A673 (cell line): Measurements from ENCODE around the gene RABL2B. TPM values are rescaled to one million over a fixed set of nuclear protein-coding genes. Genes with fewer than 3 reads are reported as not detected.

Experiments
- BruUV-seq: library from RNA; stranded (reverse); fragments of 400-500 nt; replicated peaks from 2 replicates; lab custom pipeline; 2021; lab: Mats Ljungman, UMichigan
- CTCF ChIA-PET: fragments of 300-600 bp; sonication (Branson Sonifier 250); formaldehyde crosslinking; loops from one replicate; lab custom pipeline; 2022; ENCODE audit warnings: antibody characterized with exemption; lab: Charles Lee
- POLR2A ChIA-PET: fragments of 300-600 bp; sonication (Branson Sonifier 250); formaldehyde crosslinking; loops from one replicate; lab custom pipeline; 2022; ENCODE audit warnings: antibody characterized with exemption; ENCODE audit not compliant: low non-redundant PET; lab: Charles Lee
- DNase-seq: peaks from one replicate; pipeline ENCODE4 v3.0.0-alpha.2; 2015; ENCODE audit warnings: low spot score
- H3K27ac ChIP-seq: fragments of 200-600 bp; sonication (generic); 2 replicates; pipeline ENCODE4 v1.5.1; 2016; ENCODE audit warnings: mixed run types, low read depth, mild to moderate bottlenecking, mixed read lengths, antibody characterized with exemption, low read length; ENCODE audit not compliant: poor library complexity, severe bottlenecking
- H3K27me3 ChIP-seq: fragments of 200-600 bp; sonication (generic); replicated peaks from 2 replicates; pipeline ENCODE4 v1.6.1; 2017; ENCODE audit warnings: mixed run types, low read depth, mild to moderate bottlenecking, mixed read lengths, antibody characterized with exemption, low read length; ENCODE audit not compliant: insufficient read depth, poor library complexity
- H3K36me3 ChIP-seq: fragments of 200-600 bp; sonication (generic); 2 replicates; pipeline ENCODE4 v1.6.1; 2016; ENCODE audit warnings: mixed run types, mild to moderate bottlenecking, mixed read lengths, antibody characterized with exemption, low read length; ENCODE audit not compliant: insufficient read depth, poor library complexity, severe bottlenecking
- H3K4me1 ChIP-seq: fragments of 200-600 bp; sonication (generic); 2 replicates; pipeline ENCODE4 v1.6.1; 2017; ENCODE audit warnings: mixed run types, mild to moderate bottlenecking, mixed read lengths, antibody characterized with exemption, low read length; ENCODE audit not compliant: insufficient read depth, poor library complexity, severe bottlenecking
- H3K4me3 ChIP-seq: fragments of 200-600 bp; sonication (generic); 2 replicates; pipeline ENCODE4 v1.5.1; 2016; ENCODE audit warnings: low read depth, mixed run types, mild to moderate bottlenecking, mixed read lengths, low read length; ENCODE audit not compliant: poor library complexity, severe bottlenecking
- H3K9me3 ChIP-seq: fragments of 200-600 bp; sonication (generic); 2 replicates; pipeline ENCODE4 v1.6.1; 2016; ENCODE audit warnings: mixed run types, low read depth, mild to moderate bottlenecking, mixed read lengths, antibody characterized with exemption, low read length; ENCODE audit not compliant: poor library complexity, severe bottlenecking
- EZH2 ChIP-seq: fragments of 200-600 bp; sonication (generic); IDR thresholded peaks from 2 replicates; pipeline ENCODE4 v1.6.1; 2017; ENCODE audit warnings: borderline replicate concordance, low read depth, mild to moderate bottlenecking, mixed read lengths, antibody characterized with exemption, low read length; ENCODE audit not compliant: poor library complexity, severe bottlenecking
- intact Hi-C: fragments of 100-400 bp; cut with micrococcal nuclease; formaldehyde crosslinking; loops from one replicate; pipeline ENCODE4 v1.10.0; 2022; ENCODE audit not compliant: unreplicated experiment
- total RNA-seq: library from RNA; stranded (reverse); gene quantifications from 2 replicates; pipeline ENCODE4 v1.2.3, GENCODE V29; 2021
- TF ChIP-seq, protein P1 (sequence below): fragments of 300-800, 200-600 bp; sonication (generic); conservative IDR thresholded peaks from 2 replicates; pipeline ENCODE4 v1.5.1; 2017; ENCODE audit warnings: low read depth, mild to moderate bottlenecking, antibody characterized with exemption, low read length, moderate library complexity, mixed read lengths

RABL2B gene
- total RNA-seq, 1 experiment from 2014 or later = 36.8 TPM

- H3K4me3 ChIP-seq = no peak overlapping the region
- H3K36me3 ChIP-seq = no peaks in the 10 kb centered on the region
- intact Hi-C loops = no loop called here
- no peaks in the 10 kb centered on the region for H3K27me3 ChIP-seq
- H3K9me3 ChIP-seq = no peaks in the 10 kb centered on the region
- DNase-seq = no peak
- peaks cover 7% of the 10 kb centered on the region for H3K4me1 ChIP-seq
- CTCF ChIA-PET = no interaction called here
- no peak for TF ChIP-seq EZH2
- TF ChIP-seq, protein P1, sequence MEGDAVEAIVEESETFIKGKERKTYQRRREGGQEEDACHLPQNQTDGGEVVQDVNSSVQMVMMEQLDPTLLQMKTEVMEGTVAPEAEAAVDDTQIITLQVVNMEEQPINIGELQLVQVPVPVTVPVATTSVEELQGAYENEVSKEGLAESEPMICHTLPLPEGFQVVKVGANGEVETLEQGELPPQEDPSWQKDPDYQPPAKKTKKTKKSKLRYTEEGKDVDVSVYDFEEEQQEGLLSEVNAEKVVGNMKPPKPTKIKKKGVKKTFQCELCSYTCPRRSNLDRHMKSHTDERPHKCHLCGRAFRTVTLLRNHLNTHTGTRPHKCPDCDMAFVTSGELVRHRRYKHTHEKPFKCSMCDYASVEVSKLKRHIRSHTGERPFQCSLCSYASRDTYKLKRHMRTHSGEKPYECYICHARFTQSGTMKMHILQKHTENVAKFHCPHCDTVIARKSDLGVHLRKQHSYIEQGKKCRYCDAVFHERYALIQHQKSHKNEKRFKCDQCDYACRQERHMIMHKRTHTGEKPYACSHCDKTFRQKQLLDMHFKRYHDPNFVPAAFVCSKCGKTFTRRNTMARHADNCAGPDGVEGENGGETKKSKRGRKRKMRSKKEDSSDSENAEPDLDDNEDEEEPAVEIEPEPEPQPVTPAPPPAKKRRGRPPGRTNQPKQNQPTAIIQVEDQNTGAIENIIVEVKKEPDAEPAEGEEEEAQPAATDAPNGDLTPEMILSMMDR = no peak
- POLR2A ChIA-PET = no interaction called here
- no TSS peak for BruUV-seq
- H3K27ac ChIP-seq = no peak overlapping the region
These were observed 53.9 kb downstream of the RABL2B start for GRCh38 chr22:50729391-50730012.

- Histone ChIP-seq H3K4me1 (peaks cover 7% of the 10 kb centered on the region), H3K27ac (no peak overlapping the region), H3K27me3 (no peaks in the 10 kb centered on the region), H3K9me3 (no peaks in the 10 kb centered on the region), H3K4me3 (no peak overlapping the region), H3K36me3 (no peaks in the 10 kb centered on the region)
- TF ChIP-seq, protein P1 = no peak
- no peak for TF ChIP-seq EZH2
- no TSS peak for BruUV-seq
- ChIA-PET POLR2A (no interaction called here), CTCF (no interaction called here)
- intact Hi-C loops = no loop called here
- no peak for DNase-seq
These were observed 54.9 kb downstream of the RABL2B start for GRCh38 chr22:50728523-50728931.

DNA sequence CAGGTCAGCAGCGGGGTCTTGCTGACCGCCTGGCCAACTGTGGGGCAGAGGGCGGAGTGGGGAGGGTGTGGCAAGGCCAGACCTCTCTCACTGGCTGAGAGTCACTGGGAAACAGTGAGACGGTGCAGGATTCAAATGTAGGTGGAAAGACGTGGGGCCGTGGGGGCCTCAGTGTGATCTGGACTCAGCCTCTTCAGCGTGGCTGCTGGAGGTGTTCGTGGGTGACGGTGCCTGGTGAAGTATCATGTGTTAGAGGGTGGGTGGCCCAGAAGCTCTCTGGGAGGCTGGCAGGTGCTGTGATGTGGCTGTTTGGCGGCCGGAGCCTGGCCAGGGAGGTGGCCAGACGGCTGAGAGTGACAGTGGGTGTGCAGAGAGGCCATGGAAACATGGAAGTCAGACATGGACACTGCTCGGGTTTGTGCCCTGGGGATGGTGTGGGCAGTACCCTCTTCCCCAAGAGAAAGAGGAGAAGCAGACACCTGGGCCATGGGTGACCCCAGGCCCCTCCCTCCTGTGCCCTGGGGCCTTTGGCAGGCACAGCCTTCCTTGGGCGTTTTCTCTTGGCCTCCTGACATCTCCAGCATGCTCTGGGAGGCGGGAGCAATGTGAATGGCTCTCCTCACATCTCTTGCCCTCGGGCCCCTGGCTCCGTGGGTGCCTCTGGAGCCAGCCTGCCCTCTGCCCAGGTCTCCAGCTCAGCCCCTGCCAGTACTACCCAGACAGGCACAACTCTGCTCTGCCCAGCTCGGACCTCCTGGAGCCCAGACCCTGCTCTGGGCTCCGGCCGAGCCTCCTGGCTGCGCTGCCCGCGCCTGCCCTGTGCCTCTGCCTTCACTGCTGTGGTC lies 55.5 kb downstream of the RABL2B start:
- CTCF ChIA-PET = no interaction called here
- BruUV-seq = no TSS peak
- no peak for DNase-seq
- Histone ChIP-seq H3K4me1 (peaks cover 7% of the 10 kb centered on the region), H3K36me3 (no peaks in the 10 kb centered on the region), H3K4me3 (no peak overlapping the region), H3K9me3 (no peaks in the 10 kb centered on the region), H3K27me3 (no peaks in the 10 kb centered on the region), H3K27ac (no peak overlapping the region)
- intact Hi-C loops = no loop called here
- no peak for TF ChIP-seq EZH2
- TF ChIP-seq, protein P1 = no peak
- POLR2A ChIA-PET = no interaction called here
